ENCODE measurements around the gene IPMK. TPM values are rescaled to one million over a fixed set of nuclear protein-coding genes. Genes with fewer than 3 reads are reported as not detected.

IPMK gene
- total RNA-seq, 4 donors from 2014 or later: 3.4 to 5.5 (median 4.3) TPM

- intact Hi-C loops (cut with DNase I): loop anchor here (5.0 kb wide), 1 partner anchor 492 kb away; no protein-coding TSS in a partner anchor
- Histone ChIP-seq H3K9me3 (no peaks in the 10 kb centered on the region), H3K4me1 (peaks cover 13 to 51% (median 44%) of the 10 kb centered on the region in 4 donors), H3K27me3 (no peaks in the 10 kb centered on the region), H3K4me3 (peak overlapping the region; percentile 81 to 89 (median 84)), H3K36me3 (no peaks in the 10 kb centered on the region), H3K27ac (replicated peaks in 1 of 4) (peak overlapping the region; percentile 93 to 98 (median 98))
- no peak for TF ChIP-seq POLR2AphosphoS5 (IDR thresholded peaks at IDR 0.05)
- no peak for TF ChIP-seq POLR2A (IDR thresholded peaks at IDR 0.05; ENCODE audit: low read depth)
- TF ChIP-seq CTCF (IDR thresholded peaks at IDR 0.05): no peak
- TF ChIP-seq EP300 (IDR thresholded peaks at IDR 0.05): no peak
- no peak for DNase-seq (ENCODE audit: extremely low spot score)
- WGBS: 13% methylated on average over 12 of the region's 12 CpGs
These were observed 2.1 kb upstream of the IPMK start for GRCh38 chr10:58269782-58270290.

- Histone ChIP-seq H3K27ac (replicated peaks in 1 of 4) (peak within 1 kb of the TSS; percentile 93 to 98 (median 98)), H3K9me3 (no peaks in the 10 kb centered on the region), H3K4me3 (peak within 1 kb of the TSS; percentile 81 to 89 (median 84)), H3K27me3 (no peaks in the 10 kb centered on the region), H3K4me1 (peaks cover 13 to 46% (median 40%) of the 10 kb centered on the region in 4 donors), H3K36me3 (no peaks in the 10 kb centered on the region)
- TF ChIP-seq CTCF (IDR thresholded peaks at IDR 0.05) (no peak), EP300 (IDR thresholded peaks at IDR 0.05) (no peak), POLR2AphosphoS5 (IDR thresholded peaks at IDR 0.05) (peak; percentile 97 to 99), POLR2A (IDR thresholded peaks at IDR 0.05; ENCODE audit: low read depth) (peak; percentile 63)
- intact Hi-C loops (cut with DNase I): loop anchor here (5.0 kb wide), 1 partner anchor 493 kb away; no protein-coding TSS in a partner anchor
- DNase-seq (ENCODE audit: extremely low spot score): peak; percentile 99
- WGBS: under 1% methylated on average over 50 of the region's 66 CpGs
These were observed 1.5 kb upstream of the IPMK start, which contains the start of gene CISD1 for GRCh38 chr10:58268946-58269781. Gene CISD1, plus strand, starts transcription at chr10:58269162. Its CDS starts 112 bp downstream, at chr10:58269274.

- Histone ChIP-seq H3K36me3 (no peaks in the 10 kb centered on the region), H3K27me3 (no peaks in the 10 kb centered on the region), H3K27ac (replicated peaks in 1 of 4) (peak overlapping the region; percentile 93 to 98 (median 98)), H3K4me1 (peaks cover 13 to 40% (median 34%) of the 10 kb centered on the region in 4 donors), H3K9me3 (no peaks in the 10 kb centered on the region), H3K4me3 (peak overlapping the region; percentile 81 to 89 (median 84))
- no peak for DNase-seq (ENCODE audit: extremely low spot score)
- intact Hi-C loops (cut with DNase I): loop anchor here (5.0 kb wide), 1 partner anchor 494 kb away; no protein-coding TSS in a partner anchor
- under 1% methylated on average over 13 of the region's 13 CpGs for WGBS
- TF ChIP-seq POLR2AphosphoS5 (IDR thresholded peaks at IDR 0.05) (no peak), EP300 (IDR thresholded peaks at IDR 0.05) (no peak)
These were observed 806 bp upstream of the IPMK start for GRCh38 chr10:58268454-58268945.

- peak overlapping the region; percentile 81 to 89 (median 84) for H3K4me3 ChIP-seq
- H3K27me3 ChIP-seq: no peaks in the 10 kb centered on the region
- DNase-seq (ENCODE audit: extremely low spot score): peak; percentile 92
- WGBS: 0% methylated on average over 23 of the region's 53 CpGs
- peak overlapping the region; percentile 93 to 98 (median 98) for H3K27ac ChIP-seq (replicated peaks in 1 of 4)
- no peaks in the 10 kb centered on the region for H3K9me3 ChIP-seq
- TF ChIP-seq POLR2A (IDR thresholded peaks at IDR 0.05; ENCODE audit: low read depth) (peak; percentile 13), CTCF (IDR thresholded peaks at IDR 0.05) (no peak), EP300 (IDR thresholded peaks at IDR 0.05) (no peak), POLR2AphosphoS5 (IDR thresholded peaks at IDR 0.05) (peak; percentile 45 to 63)
- intact Hi-C loops (cut with DNase I): loop anchor here (5.0 kb wide), 1 partner anchor 495 kb away; no protein-coding TSS in a partner anchor
- peaks cover 13 to 40% (median 34%) of the 10 kb centered on the region in 4 donors for H3K4me1 ChIP-seq
- H3K36me3 ChIP-seq: no peaks in the 10 kb centered on the region
These were observed 625 bp downstream of the IPMK start for GRCh38 chr10:58266826-58267712.

All from esophagus muscularis mucosa (tissue), 4 donors.